ENCODE measurements around the gene HES4. TPM values are rescaled to one million over a fixed set of nuclear protein-coding genes. Genes with fewer than 3 reads are reported as not detected.

HES4 gene
- polyA plus RNA-seq, 1 donor (not counting 4 experiments of a cell fraction or from before 2014, with no cell fraction given): 3.0 TPM

GRCh38 chr1:1042835-1043234, 42.9 kb upstream of the HES4 start:
- peaks cover 48% of the 10 kb centered on the region for H3K79me2 ChIP-seq (ENCODE audit: control insufficient read depth, insufficient read depth, low read length)

GRCh38 chr1:1041873-1042272, 42.0 kb upstream of the HES4 start:
- peaks cover 52% of the 10 kb centered on the region for H4K20me1 ChIP-seq (ENCODE audit: control insufficient read depth, extremely low read depth, insufficient read depth, low read length)
- H3K36me3 ChIP-seq (ENCODE audit: control insufficient read depth in 2 of 2, extremely low read depth in 1 of 2, insufficient read depth in 2 of 2, low read length in 2 of 2): peaks cover 40 to 52% of the 10 kb centered on the region in 2 experiments
- no peak overlapping the region for H3K27ac ChIP-seq (ENCODE audit: control insufficient read depth, insufficient read depth, low read length)
- H3K4me2 ChIP-seq (ENCODE audit: control insufficient read depth, extremely low read depth, insufficient read depth, low read depth, low read length): no peak overlapping the region
- dilution Hi-C loops (cut with MboI; ENCODE audit: extremely low pct_ligation_motif_present, low sequenced_read_pairs): no loop called here
- H3K9me1 ChIP-seq (ENCODE audit: control insufficient read depth, extremely low read depth, insufficient read depth, low read length): peaks cover 8% of the 10 kb centered on the region
- H3K4me3 ChIP-seq (ENCODE audit: control insufficient read depth in 2 of 3, extremely low read depth in 1 of 3, insufficient read depth in 2 of 3, low read depth in 1 of 3, low read length in 3 of 3): no peak overlapping the region
- H3K4me1 ChIP-seq (ENCODE audit: control insufficient read depth, extremely low read depth, insufficient read depth, low read length): peaks cover 12% of the 10 kb centered on the region
- FAIRE-seq (no peak), DNase-seq (ENCODE audit: low read depth, low spot score) (no peak)
- TF ChIP-seq CTCF (optimal IDR thresholded peaks at IDR 0.05 in 1 of 3, IDR thresholded peaks at IDR 0.05 in 1 of 3, conservative IDR thresholded peaks at IDR 0.05 in 1 of 3; ENCODE audit: extremely low read depth in 1 of 3, insufficient read depth in 2 of 3, low read length in 3 of 3) (no peak), EZH2 (IDR thresholded peaks at IDR 0.05; ENCODE audit: low read length) (no peak)
- H3K27me3 ChIP-seq (ENCODE audit: control insufficient read depth, extremely low read depth, insufficient read depth, low read length): no peaks in the 10 kb centered on the region
- no peaks in the 10 kb centered on the region for H3K9me3 ChIP-seq (ENCODE audit: control insufficient read depth, low read depth, low read length)
- H2AFZ ChIP-seq (ENCODE audit: control insufficient read depth, low read length): no peak overlapping the region
- H3K9ac ChIP-seq (ENCODE audit: control insufficient read depth, extremely low read depth, insufficient read depth, low read length): no peak overlapping the region
- H3K79me2 ChIP-seq (ENCODE audit: control insufficient read depth, insufficient read depth, low read length): peaks cover 56% of the 10 kb centered on the region

More at GRCh38 chr1:1042835-1043234, 42.9 kb upstream of the HES4 start:
- no peaks in the 10 kb centered on the region for H3K9me3 ChIP-seq (ENCODE audit: control insufficient read depth, low read depth, low read length)
- no peak overlapping the region for H2AFZ ChIP-seq (ENCODE audit: control insufficient read depth, low read length)
- H4K20me1 ChIP-seq (ENCODE audit: control insufficient read depth, extremely low read depth, insufficient read depth, low read length): peaks cover 44% of the 10 kb centered on the region
- dilution Hi-C loops (cut with MboI; ENCODE audit: extremely low pct_ligation_motif_present, low sequenced_read_pairs): no loop called here
- DNase-seq (ENCODE audit: low read depth, low spot score) (no peak), FAIRE-seq (no peak)
- H3K27ac ChIP-seq (ENCODE audit: control insufficient read depth, insufficient read depth, low read length): no peak overlapping the region
- H3K4me3 ChIP-seq (ENCODE audit: control insufficient read depth in 2 of 3, extremely low read depth in 1 of 3, insufficient read depth in 2 of 3, low read depth in 1 of 3, low read length in 3 of 3): no peak overlapping the region
- H3K9me1 ChIP-seq (ENCODE audit: control insufficient read depth, extremely low read depth, insufficient read depth, low read length): peaks cover 6% of the 10 kb centered on the region
- no peak overlapping the region for H3K9ac ChIP-seq (ENCODE audit: control insufficient read depth, extremely low read depth, insufficient read depth, low read length)
- peaks cover 10% of the 10 kb centered on the region for H3K4me1 ChIP-seq (ENCODE audit: control insufficient read depth, extremely low read depth, insufficient read depth, low read length)
- no peak for TF ChIP-seq EZH2 (IDR thresholded peaks at IDR 0.05; ENCODE audit: low read length)
- H3K36me3 ChIP-seq (ENCODE audit: control insufficient read depth in 2 of 2, extremely low read depth in 1 of 2, insufficient read depth in 2 of 2, low read length in 2 of 2): peaks cover 40 to 49% of the 10 kb centered on the region in 2 experiments
- H3K4me2 ChIP-seq (ENCODE audit: control insufficient read depth, extremely low read depth, insufficient read depth, low read depth, low read length): no peak overlapping the region
- no peaks in the 10 kb centered on the region for H3K27me3 ChIP-seq (ENCODE audit: control insufficient read depth, extremely low read depth, insufficient read depth, low read length)

GRCh38 chr1:1041092-1041523, 41.2 kb upstream of the HES4 start:
- dilution Hi-C loops (cut with MboI; ENCODE audit: extremely low pct_ligation_motif_present, low sequenced_read_pairs): no loop called here
- H3K9me3 ChIP-seq (ENCODE audit: control insufficient read depth, low read depth, low read length): no peaks in the 10 kb centered on the region
- H3K36me3 ChIP-seq (ENCODE audit: control insufficient read depth in 2 of 2, extremely low read depth in 1 of 2, insufficient read depth in 2 of 2, low read length in 2 of 2): peaks cover 40 to 57% of the 10 kb centered on the region in 2 experiments
- H3K4me3 ChIP-seq (ENCODE audit: control insufficient read depth in 2 of 3, extremely low read depth in 1 of 3, insufficient read depth in 2 of 3, low read depth in 1 of 3, low read length in 3 of 3): no peak overlapping the region
- no peak overlapping the region for H2AFZ ChIP-seq (ENCODE audit: control insufficient read depth, low read length)
- no peaks in the 10 kb centered on the region for H3K27me3 ChIP-seq (ENCODE audit: control insufficient read depth, extremely low read depth, insufficient read depth, low read length)
- peaks cover 59% of the 10 kb centered on the region for H3K79me2 ChIP-seq (ENCODE audit: control insufficient read depth, insufficient read depth, low read length)
- H4K20me1 ChIP-seq (ENCODE audit: control insufficient read depth, extremely low read depth, insufficient read depth, low read length): peaks cover 59% of the 10 kb centered on the region
- no peak for DNase-seq (ENCODE audit: low read depth, low spot score)
- peaks cover 14% of the 10 kb centered on the region for H3K4me1 ChIP-seq (ENCODE audit: control insufficient read depth, extremely low read depth, insufficient read depth, low read length)
- H3K4me2 ChIP-seq (ENCODE audit: control insufficient read depth, extremely low read depth, insufficient read depth, low read depth, low read length): no peak overlapping the region
- H3K27ac ChIP-seq (ENCODE audit: control insufficient read depth, insufficient read depth, low read length): no peak overlapping the region
- no peak for TF ChIP-seq EZH2 (IDR thresholded peaks at IDR 0.05; ENCODE audit: low read length)
- no peak for TF ChIP-seq CTCF (optimal IDR thresholded peaks at IDR 0.05 in 1 of 3, IDR thresholded peaks at IDR 0.05 in 1 of 3, conservative IDR thresholded peaks at IDR 0.05 in 1 of 3; ENCODE audit: extremely low read depth in 1 of 3, insufficient read depth in 2 of 3, low read length in 3 of 3)
- no peak overlapping the region for H3K9ac ChIP-seq (ENCODE audit: control insufficient read depth, extremely low read depth, insufficient read depth, low read length)
- peaks cover 8% of the 10 kb centered on the region for H3K9me1 ChIP-seq (ENCODE audit: control insufficient read depth, extremely low read depth, insufficient read depth, low read length)
- FAIRE-seq: no peak
